ENCODE measurements around the gene CNOT2.

- TF ChIP-seq POLR2A (IDR thresholded peaks at IDR 0.05) (no peak), CTCF (IDR thresholded peaks at IDR 0.05) (no peak)
Measured at GRCh38 chr12:70366581-70367257, 123.5 kb downstream of the CNOT2 start.

Data from Peyer's patch (tissue), 4 donors.